Kidney glomerular epithelial cell (primary cell): ENCODE data around the gene PGA4.
"Not testable (repeated sequence)": the region's sequence is repeated elsewhere in the genome, so short reads cannot be mapped to it uniquely, and the experiment has no call there.

Source experiments
- DNase-seq: peaks from one replicate; lab custom pipeline; 2025; lab: John Stamatoyannopoulos, UW

PGA4 gene

DNA sequence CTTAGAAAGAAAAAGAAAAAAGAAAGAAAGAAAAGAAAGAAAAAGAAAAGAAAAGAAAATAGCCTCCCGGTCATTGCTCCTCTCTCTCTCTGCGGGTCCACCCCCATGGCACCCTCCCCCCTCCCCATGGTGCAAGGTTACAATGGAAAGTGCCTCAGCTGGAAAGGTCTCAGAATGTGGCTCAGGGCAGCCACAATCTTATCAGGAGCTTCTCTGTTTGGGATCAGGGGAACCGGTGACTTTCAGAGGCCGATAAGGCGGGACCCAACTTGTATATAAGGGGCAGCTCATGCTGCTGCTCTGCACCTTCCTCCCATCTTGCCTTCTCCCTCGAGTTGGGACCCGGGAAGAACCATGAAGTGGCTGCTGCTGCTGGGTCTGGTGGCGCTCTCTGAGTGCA lies at the start of gene PGA4:
Gene PGA4, plus strand, starts transcription at position 301 of the 400 bp plus-strand sequence. Its CDS starts 54 bp downstream, at position 355.
- DNase-seq: not testable (repeated sequence)

GRCh38 chr11:61172356-61172755 lies 49.8 kb upstream of the PGA4 start:
- DNase-seq: no peak

GRCh38 chr11:61172888-61173287 lies 49.3 kb upstream of the PGA4 start:
- no peak for DNase-seq

DNA sequence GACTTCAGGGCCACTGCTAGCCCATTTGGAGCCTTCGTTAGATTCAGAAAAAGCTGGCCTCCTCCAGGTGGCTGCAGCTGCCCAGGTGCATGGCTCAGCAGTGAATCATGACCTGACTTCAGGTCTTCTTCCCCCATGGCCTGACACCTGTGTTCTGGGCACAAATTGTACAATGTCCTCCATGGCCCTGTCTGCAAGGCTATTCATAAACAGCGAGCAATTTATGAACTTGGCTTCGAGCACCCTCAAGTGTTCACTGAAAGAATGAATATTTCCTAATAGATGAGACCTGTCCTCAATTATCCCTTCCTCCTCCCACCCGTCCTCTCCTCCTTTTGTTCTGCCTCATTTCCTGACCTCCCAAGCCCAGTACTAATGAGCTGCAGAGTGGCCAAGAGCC lies 48.7 kb upstream of the PGA4 start:
- peak; percentile 13 for DNase-seq

GRCh38 chr11:61174273-61174672 lies 47.9 kb upstream of the PGA4 start:
- no peak for DNase-seq

DNA sequence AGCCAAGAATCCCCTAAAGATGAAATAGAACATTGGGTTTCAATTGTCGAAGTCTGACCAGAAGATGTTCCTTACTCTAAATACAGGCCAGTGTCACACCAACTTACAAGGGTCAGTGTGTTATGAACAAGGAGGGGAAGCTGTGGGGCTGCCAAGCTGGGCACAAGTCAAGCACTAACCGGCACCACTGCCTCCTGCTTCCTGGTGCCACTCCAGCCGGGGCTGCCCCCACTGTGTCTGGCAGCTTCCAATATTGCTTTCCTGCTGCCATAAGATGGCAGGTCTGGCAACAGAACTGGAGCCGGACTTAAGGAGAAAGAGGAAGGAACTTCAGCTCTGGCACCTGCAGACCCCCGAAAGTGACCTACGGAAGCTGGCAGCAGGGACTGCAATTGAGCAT lies 47.2 kb upstream of the PGA4 start:
- no peak for DNase-seq

DNA sequence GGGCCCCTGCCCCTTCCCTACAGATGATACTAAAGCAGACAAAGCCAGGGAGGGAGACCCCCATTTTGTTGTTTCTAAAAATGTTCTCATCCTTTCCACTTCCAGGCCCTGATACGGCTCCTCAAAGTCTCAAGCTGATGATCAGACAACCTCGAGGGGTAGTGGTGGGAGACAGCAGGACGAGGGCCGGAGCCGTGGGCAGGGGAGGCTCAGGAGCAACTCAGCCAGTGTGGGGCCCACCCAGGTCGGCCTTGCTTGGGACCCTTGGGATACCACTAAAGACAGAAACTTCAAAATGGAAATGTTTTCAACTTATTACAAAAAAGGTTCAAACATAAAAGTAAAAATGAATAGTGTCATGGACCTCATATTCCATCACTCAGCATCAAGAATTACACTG lies 45.7 kb upstream of the PGA4 start:
- no peak for DNase-seq

- not testable (repeated sequence) for DNase-seq
These were observed 41.9 kb upstream of the PGA4 start for GRCh38 chr11:61180205-61180604.

DNA sequence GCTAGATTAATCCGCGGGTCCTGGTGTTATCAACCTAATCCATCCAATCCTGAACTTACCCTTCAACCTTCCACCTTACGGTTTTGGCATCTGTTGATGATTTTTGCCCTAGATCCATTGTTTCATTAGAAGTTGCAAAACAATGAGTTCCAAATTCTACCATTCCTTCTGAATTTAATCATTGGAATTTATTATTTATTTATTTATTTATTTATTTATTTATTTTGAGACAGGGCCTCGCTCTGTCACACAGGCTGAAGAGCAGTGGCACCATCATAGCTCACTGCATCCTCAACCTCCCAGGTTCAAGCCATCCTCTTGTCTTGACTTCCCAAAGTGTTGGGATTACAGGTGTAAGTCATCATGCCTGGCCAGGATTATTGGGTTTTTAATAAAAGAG lies 40.7 kb upstream of the PGA4 start:
- DNase-seq: no peak

- DNase-seq: no peak
These were observed 38.5 kb upstream of the PGA4 start for GRCh38 chr11:61183645-61184044.

- DNase-seq: no peak
These were observed 35.6 kb upstream of the PGA4 start for GRCh38 chr11:61186504-61186903.

GRCh38 chr11:61187505-61188130 lies 34.5 kb upstream of the PGA4 start:
- DNase-seq: peak; percentile 69

- no peak for DNase-seq
These were observed 32.2 kb upstream of the PGA4 start for GRCh38 chr11:61189933-61190332.

- DNase-seq: no peak
These were observed 28.6 kb upstream of the PGA4 start for GRCh38 chr11:61193596-61193995.

DNA sequence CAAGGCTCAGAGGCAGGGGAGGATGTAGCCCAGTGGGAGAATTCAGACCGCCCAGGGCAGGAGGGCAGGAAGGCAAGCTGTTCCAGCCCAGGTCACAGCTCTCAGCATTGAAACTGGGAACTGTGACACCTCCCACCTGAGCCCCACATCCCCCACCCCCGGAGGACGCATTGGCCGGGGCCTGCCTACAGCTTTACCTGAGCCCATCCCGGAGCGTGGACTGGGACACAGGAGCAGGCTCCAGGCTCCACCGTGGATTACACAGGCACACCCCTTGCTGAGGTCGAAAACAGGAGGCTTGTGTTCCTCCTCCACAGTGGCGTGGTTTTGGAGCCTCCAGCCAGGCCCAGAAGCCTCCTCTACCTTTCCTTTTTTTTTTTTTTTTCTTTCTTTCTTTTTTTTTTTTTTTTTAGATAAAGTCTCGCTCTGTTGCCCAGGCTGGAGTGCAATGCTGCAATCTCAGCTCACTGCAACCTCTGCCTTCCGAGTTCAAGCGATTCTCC lies 27.9 kb upstream of the PGA4 start:
- no peak for DNase-seq

- peak; percentile 28 for DNase-seq
These were observed 27.0 kb upstream of the PGA4 start for GRCh38 chr11:61194981-61195695.

DNA sequence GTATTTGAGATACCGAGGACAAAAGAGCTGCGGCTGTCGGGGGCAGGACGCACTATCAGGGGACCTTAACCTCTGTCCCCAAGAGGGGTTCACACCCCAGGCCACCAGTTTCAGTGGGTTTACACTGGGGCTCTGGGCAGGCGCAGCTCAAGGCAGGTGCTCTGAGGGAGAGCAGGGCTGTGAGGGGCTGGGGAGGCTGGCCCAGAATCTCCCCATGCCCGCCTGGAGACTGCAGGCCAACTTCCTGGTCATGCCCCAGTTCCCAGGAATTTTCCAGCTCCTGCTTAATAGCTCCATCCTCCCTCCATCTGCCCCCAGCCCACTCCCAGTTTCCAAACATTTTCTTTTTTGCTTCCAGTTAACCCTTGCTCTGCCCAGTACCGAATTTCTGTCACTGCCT lies 26.4 kb upstream of the PGA4 start:
- DNase-seq: peak; percentile 13

DNA sequence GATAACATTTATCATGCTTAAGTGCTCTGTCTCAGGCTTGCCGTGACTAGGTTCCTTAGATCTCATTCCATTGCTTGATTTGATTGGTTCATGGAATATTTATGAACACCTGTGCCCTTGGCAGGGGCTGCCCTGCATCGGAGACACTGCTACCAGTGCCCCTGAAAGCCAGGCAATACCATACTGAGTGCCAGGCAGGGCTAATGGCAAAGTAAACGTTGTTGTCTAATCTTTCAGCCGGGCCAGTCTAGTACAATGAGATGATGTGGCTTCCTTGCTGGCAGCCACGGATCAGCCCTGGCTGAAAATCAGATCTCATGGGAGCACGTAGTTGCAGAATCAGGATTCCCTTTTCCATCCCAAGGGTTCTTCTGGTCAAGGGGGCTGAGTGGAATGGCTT lies 23.8 kb upstream of the PGA4 start:
- no peak for DNase-seq

- no peak for DNase-seq
These were observed 23.1 kb upstream of the PGA4 start for GRCh38 chr11:61198948-61199523.

- no peak for DNase-seq
These were observed 20.7 kb upstream of the PGA4 start for GRCh38 chr11:61201476-61201875.

DNA sequence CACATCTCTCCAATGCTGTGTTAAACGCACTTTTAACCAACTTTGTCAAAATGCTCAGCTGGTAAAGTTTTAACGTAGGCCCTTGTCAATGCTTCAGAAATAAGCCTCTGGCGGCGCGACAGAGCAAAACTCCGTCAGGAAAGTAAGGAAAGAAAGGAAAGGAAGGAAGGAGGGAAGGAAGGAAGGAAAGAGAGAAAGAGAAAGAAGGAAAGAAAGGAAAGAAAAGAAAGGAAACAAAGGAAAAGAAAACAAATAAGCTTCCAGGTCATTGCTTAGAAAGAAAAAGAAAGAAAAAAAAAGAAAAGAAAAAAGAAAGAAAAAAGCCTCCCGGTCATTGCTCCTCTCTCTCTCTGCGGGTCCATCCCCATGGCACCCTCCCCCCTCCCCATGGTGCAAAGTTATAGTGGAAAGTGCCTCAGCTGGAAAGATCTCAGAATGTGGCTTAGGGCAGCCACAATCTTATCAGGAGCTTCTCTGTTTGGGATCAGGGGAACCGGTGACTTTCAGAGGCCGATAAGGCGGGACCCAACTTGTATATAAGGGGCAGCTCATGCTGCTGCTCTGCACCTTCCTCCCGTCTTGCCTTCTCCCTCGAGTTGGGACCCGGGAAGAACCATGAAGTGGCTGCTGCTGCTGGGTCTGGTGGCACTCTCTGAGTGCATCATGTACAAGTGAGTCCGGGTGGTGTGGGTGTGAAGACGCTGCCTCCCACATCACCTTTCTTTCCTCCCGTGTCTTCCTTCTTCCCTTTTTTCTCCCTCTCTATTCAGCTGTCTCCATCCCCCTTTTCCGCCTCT lies 19.0 kb upstream of the PGA4 start, which contains the start of gene PGA3:
Gene PGA3, plus strand, starts transcription at position 566 of the 797 bp plus-strand sequence. Its CDS starts 50 bp downstream, at position 616.
- not testable (repeated sequence) for DNase-seq

DNA sequence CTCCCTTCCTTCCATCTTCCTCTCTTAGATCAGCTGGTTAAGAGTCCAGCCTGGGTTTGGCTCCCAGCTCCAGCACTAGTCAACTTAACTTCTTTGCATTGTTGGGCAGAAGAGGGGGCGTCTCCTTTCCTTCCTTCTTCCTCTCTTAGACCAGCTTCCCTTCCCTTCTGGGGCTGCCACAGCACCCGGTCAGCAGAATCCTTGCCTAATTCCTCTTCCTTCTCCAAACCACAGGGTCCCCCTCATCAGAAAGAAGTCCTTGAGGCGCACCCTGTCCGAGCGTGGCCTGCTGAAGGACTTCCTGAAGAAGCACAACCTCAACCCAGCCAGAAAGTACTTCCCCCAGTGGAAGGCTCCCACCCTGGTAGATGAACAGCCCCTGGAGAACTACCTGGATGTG lies 18.3 kb upstream of the PGA4 start:
- DNase-seq: not testable (repeated sequence)
